Measurements from ENCODE around the gene IQUB.

DNA sequence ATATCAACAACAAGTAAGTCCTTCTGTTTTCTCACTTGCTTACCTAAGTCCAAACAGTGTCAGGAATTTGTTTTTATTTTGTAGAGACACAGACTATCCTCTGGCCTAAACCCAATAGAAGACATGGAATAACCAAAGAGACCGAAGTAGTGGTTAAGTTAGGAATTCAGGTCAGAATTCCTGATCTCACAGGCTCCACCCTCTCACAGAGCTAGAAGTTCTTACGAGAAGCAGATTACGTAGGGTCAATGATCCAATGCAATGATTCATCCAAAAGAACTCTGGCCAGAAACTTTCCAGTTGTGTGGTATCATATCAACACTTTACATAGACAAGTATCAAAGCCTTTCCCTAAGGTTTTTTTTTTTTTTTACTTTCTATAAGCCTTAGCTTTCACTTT lies 73.8 kb downstream of the IQUB start:
- TF ChIP-seq POLR2A (IDR thresholded peaks at IDR 0.05): no peak
- TF ChIP-seq, protein P1, sequence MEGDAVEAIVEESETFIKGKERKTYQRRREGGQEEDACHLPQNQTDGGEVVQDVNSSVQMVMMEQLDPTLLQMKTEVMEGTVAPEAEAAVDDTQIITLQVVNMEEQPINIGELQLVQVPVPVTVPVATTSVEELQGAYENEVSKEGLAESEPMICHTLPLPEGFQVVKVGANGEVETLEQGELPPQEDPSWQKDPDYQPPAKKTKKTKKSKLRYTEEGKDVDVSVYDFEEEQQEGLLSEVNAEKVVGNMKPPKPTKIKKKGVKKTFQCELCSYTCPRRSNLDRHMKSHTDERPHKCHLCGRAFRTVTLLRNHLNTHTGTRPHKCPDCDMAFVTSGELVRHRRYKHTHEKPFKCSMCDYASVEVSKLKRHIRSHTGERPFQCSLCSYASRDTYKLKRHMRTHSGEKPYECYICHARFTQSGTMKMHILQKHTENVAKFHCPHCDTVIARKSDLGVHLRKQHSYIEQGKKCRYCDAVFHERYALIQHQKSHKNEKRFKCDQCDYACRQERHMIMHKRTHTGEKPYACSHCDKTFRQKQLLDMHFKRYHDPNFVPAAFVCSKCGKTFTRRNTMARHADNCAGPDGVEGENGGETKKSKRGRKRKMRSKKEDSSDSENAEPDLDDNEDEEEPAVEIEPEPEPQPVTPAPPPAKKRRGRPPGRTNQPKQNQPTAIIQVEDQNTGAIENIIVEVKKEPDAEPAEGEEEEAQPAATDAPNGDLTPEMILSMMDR (IDR thresholded peaks at IDR 0.05): no peak

All from Peyer's patch (tissue), 4 donors.